Liver (tissue), 2 donors: Measurements from ENCODE around the gene CDH22.

Source experiments
- TF ChIP-seq, protein P1 (sequence below): IDR thresholded peaks from 2 replicates; pipeline ENCODE4 v1.6.1; 2016; ENCODE audit warnings: antibody characterized with exemption
- TF ChIP-seq, protein P2 (sequence below): fragments of 150-350 bp; IDR thresholded peaks from 2 replicates; pipeline ENCODE4 v1.5.1; 2017; ENCODE audit warnings: improper control_type of control experiment, low read depth, low read length; ENCODE audit not compliant: missing input control
- donor health status: healthy.

DNA sequence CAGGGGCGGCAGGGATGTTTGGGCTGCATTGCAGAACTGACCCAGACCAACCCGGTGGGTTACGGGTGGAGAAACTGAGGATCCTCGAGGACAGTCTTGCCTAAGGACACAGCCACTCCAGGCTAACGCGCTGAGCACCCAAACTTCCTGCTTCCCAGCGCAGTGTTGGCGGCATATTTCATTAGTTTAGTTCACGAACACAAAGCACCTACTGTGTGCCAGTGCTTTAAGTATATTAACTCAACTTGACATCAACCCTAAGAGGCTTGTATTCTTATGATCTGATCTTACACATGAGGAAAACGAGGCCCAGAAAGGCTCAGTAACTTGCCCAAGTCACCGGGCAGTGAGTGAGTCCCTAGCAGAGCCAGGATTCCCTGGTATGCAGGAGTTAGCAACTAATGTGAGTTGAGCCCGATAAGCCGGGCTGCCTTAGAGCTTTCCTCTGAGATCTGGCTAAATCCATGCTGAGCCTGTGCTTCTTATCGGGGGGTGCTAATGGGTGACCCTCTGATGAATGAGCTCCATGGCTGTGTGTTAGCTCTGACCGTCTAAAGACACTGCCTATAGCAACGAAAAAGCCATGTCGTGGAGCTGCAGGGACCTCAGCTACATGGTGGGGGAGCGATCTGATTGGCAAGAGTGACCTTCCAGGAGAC is 97.5 kb downstream of the CDH22 start:
- TF ChIP-seq, protein P1, sequence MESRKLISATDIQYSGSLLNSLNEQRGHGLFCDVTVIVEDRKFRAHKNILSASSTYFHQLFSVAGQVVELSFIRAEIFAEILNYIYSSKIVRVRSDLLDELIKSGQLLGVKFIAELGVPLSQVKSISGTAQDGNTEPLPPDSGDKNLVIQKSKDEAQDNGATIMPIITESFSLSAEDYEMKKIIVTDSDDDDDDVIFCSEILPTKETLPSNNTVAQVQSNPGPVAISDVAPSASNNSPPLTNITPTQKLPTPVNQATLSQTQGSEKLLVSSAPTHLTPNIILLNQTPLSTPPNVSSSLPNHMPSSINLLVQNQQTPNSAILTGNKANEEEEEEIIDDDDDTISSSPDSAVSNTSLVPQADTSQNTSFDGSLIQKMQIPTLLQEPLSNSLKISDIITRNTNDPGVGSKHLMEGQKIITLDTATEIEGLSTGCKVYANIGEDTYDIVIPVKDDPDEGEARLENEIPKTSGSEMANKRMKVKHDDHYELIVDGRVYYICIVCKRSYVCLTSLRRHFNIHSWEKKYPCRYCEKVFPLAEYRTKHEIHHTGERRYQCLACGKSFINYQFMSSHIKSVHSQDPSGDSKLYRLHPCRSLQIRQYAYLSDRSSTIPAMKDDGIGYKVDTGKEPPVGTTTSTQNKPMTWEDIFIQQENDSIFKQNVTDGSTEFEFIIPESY, result no peak
- TF ChIP-seq, protein P2, sequence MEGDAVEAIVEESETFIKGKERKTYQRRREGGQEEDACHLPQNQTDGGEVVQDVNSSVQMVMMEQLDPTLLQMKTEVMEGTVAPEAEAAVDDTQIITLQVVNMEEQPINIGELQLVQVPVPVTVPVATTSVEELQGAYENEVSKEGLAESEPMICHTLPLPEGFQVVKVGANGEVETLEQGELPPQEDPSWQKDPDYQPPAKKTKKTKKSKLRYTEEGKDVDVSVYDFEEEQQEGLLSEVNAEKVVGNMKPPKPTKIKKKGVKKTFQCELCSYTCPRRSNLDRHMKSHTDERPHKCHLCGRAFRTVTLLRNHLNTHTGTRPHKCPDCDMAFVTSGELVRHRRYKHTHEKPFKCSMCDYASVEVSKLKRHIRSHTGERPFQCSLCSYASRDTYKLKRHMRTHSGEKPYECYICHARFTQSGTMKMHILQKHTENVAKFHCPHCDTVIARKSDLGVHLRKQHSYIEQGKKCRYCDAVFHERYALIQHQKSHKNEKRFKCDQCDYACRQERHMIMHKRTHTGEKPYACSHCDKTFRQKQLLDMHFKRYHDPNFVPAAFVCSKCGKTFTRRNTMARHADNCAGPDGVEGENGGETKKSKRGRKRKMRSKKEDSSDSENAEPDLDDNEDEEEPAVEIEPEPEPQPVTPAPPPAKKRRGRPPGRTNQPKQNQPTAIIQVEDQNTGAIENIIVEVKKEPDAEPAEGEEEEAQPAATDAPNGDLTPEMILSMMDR, result no peak
